Astrocyte of the spinal cord (primary cell): ENCODE data around the gene CACHD1.

Experiments used
- DNase-seq: peaks from one replicate; pipeline ENCODE4 v3.0.0; 2011; ENCODE audit warnings: low read depth, low spot score
- H3K4me3 ChIP-seq: 2 replicates; pipeline ENCODE4 v1.5.1; 2011; ENCODE audit warnings: low read depth, mild to moderate bottlenecking, low read length, moderate library complexity
- CTCF ChIP-seq: IDR thresholded peaks from 2 replicates; pipeline ENCODE4 v1.5.1; 2012; ENCODE audit warnings: low read depth, mild to moderate bottlenecking, low read length, inconsistent platforms
- in situ Hi-C: cut with HindIII; loops from 2 replicates; pipeline ENCODE4 v1.10.0; 2017; ENCODE audit warnings: low sequenced_read_pairs

Gene CACHD1

GRCh38 chr1:64659478-64660138 lies 189.7 kb downstream of the CACHD1 start:
- no peak for DNase-seq
- no peak for TF ChIP-seq CTCF
- in situ Hi-C loops: no loop called here

GRCh38 chr1:64663668-64664067 lies 193.7 kb downstream of the CACHD1 start:
- peak; percentile 41 for DNase-seq
- in situ Hi-C loops: no loop called here
- TF ChIP-seq CTCF: peak; percentile 35
- H3K4me3 ChIP-seq: no peak overlapping the region

More at GRCh38 chr1:64659478-64660138, 189.7 kb downstream of the CACHD1 start:
- H3K4me3 ChIP-seq: no peak overlapping the region

DNA sequence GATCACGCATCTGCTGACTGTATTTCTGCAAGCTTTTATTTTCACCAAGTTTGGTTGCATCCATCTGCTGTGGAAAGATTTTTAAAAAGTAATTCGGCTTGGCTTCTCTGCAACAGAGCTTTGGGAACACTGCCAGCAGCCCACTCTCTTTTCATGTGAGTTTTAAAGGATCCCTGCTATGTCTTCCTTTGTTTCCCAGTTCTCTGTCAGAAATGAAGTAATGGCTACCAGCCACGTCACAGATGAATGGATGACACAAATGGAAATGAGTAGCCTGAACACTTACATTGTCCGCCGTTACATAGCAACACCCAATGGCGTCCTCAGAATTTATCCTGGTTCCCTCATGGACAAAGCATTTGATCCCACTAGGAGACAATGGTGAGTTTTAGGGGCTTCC lies 194.4 kb downstream of the CACHD1 start:
- no peak for TF ChIP-seq CTCF
- no peak overlapping the region for H3K4me3 ChIP-seq
- DNase-seq: peak; percentile 10
- in situ Hi-C loops: no loop called here

- no peak for DNase-seq
- no peak overlapping the region for H3K4me3 ChIP-seq
- TF ChIP-seq CTCF: no peak
- in situ Hi-C loops: no loop called here
Measured at GRCh38 chr1:64669098-64669675, 199.3 kb downstream of the CACHD1 start.

GRCh38 chr1:64675718-64676345 lies 205.9 kb downstream of the CACHD1 start:
- peak; percentile 26 for DNase-seq
- no peak overlapping the region for H3K4me3 ChIP-seq
- in situ Hi-C loops: no loop called here
- TF ChIP-seq CTCF: peak; percentile 78

DNA sequence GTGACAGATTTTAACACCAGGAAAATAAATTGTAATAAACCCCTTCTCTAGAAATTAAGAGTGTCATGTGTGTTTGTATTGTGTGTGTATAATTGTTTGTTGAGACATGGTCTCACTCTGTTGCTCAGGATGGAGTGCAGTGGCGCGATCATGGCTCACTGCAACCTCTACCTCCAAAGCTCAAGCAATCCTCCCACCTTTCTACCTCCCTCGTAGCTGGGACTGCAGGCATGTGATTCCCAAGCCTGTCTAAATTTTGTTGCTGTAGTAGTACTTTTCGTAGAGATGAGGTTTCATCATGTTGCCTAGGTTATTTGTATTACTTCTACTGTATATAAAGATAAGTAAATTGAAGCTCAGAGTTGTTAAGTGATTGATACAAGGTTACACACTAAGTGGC lies 206.5 kb downstream of the CACHD1 start:
- in situ Hi-C loops: no loop called here
- no peak for TF ChIP-seq CTCF

More for the DNA sequence above, 206.5 kb downstream of the CACHD1 start:
- H3K4me3 ChIP-seq: no peak overlapping the region
- DNase-seq: no peak
